Measurements from ENCODE around the gene SLC26A2. TPM values are rescaled to one million over a fixed set of nuclear protein-coding genes. Genes with fewer than 3 reads are reported as not detected.

Gene SLC26A2
- total RNA-seq, 4 donors from 2014 or later = 3.0 to 9.9 (median 6.9) TPM

DNA sequence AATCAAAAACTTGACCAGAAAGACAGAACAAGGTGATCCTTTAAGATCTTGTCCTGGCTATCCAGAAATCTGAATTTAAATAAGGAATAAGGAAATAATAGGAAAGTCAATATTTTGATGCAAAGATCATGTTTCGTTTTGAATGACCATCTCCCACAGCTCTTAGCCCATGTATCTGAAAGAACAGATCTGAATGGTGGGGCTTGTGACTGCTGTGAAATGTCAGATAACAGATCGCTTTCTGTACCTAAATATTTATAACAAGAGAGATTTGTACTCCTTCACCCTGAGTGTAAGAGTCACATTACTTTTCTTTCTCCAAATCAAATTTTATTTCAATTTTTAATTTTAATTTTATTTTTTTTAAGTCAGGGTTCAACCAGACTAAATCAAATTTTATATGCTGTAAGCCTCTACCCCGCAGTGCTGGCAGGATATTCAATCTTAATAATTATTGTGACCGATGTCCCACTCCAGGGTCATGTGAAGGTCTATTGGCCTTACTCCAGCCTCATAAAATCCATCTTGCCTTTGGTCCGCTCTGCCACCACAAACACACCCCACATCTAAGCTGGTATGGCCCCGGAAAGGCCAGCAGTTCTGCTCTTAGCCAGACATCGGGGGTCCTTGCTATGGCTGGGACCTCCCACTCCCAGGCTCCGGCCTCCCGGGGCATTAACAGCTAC, 7.0 kb upstream of the SLC26A2 start:
- no peak for ATAC-seq
- no peaks in the 10 kb centered on the region for H3K36me3 ChIP-seq
- DNase-seq = no peak
- H3K4me1 ChIP-seq = no peaks in the 10 kb centered on the region
- no peak overlapping the region for H3K4me3 ChIP-seq
- in situ Hi-C loops (cut with MboI; ENCODE audit: low sequenced_read_pairs in 4 of 4) = no loop called here
- no peaks in the 10 kb centered on the region for H3K27me3 ChIP-seq
- intact Hi-C loops (cut with DNase I; ENCODE audit: low total_unique reads) = no loop called here
- no peaks in the 10 kb centered on the region for H3K9me3 ChIP-seq
- no peak overlapping the region for H3K27ac ChIP-seq
- TF ChIP-seq POLR2A (IDR thresholded peaks at IDR 0.05) (no peak), CTCF (IDR thresholded peaks at IDR 0.05 in 4 of 5, conservative IDR thresholded peaks at IDR 0.05 in 1 of 5) (no peak)

GRCh38 chr5:149954798-149955197, 5.8 kb upstream of the SLC26A2 start:
- in situ Hi-C loops (cut with MboI; ENCODE audit: low sequenced_read_pairs in 4 of 4) = no loop called here
- TF ChIP-seq CTCF (IDR thresholded peaks at IDR 0.05 in 4 of 5, conservative IDR thresholded peaks at IDR 0.05 in 1 of 5) = no peak
- TF ChIP-seq POLR2A (IDR thresholded peaks at IDR 0.05) = no peak

GRCh38 chr5:149956685-149957084, 3.9 kb upstream of the SLC26A2 start:
- no peak for TF ChIP-seq POLR2A (IDR thresholded peaks at IDR 0.05)
- no peak for TF ChIP-seq CTCF (IDR thresholded peaks at IDR 0.05 in 4 of 5, conservative IDR thresholded peaks at IDR 0.05 in 1 of 5)
- Histone ChIP-seq H3K27me3 (no peaks in the 10 kb centered on the region), H3K9me3 (no peaks in the 10 kb centered on the region), H3K4me1 (peaks cover 8 to 14% of the 10 kb centered on the region in 2 donors), H3K4me3 (no peak overlapping the region), H3K36me3 (no peaks in the 10 kb centered on the region), H3K27ac (no peak overlapping the region)
- in situ Hi-C loops (cut with MboI; ENCODE audit: low sequenced_read_pairs in 4 of 4) (no loop called here), intact Hi-C loops (cut with DNase I; ENCODE audit: low total_unique reads) (no loop called here)
- ATAC-seq (no peak), DNase-seq (no peak)

More at GRCh38 chr5:149954798-149955197, 5.8 kb upstream of the SLC26A2 start:
- Histone ChIP-seq H3K9me3 (no peaks in the 10 kb centered on the region), H3K27me3 (no peaks in the 10 kb centered on the region), H3K27ac (no peak overlapping the region), H3K36me3 (no peaks in the 10 kb centered on the region), H3K4me3 (no peak overlapping the region), H3K4me1 (peaks cover 2 to 5% of the 10 kb centered on the region in 2 donors)
- intact Hi-C loops (cut with DNase I; ENCODE audit: low total_unique reads) = no loop called here
- DNase-seq (no peak), ATAC-seq (no peak)

GRCh38 chr5:149957855-149958254, 2.7 kb upstream of the SLC26A2 start:
- DNase-seq (no peak), ATAC-seq (no peak)
- TF ChIP-seq POLR2A (IDR thresholded peaks at IDR 0.05) = no peak
- no peak for TF ChIP-seq CTCF (IDR thresholded peaks at IDR 0.05 in 4 of 5, conservative IDR thresholded peaks at IDR 0.05 in 1 of 5)
- Histone ChIP-seq H3K9me3 (no peaks in the 10 kb centered on the region), H3K4me1 (peaks cover 8 to 15% of the 10 kb centered on the region in 2 donors), H3K27me3 (no peaks in the 10 kb centered on the region), H3K27ac (no peak overlapping the region), H3K4me3 (no peak overlapping the region), H3K36me3 (no peaks in the 10 kb centered on the region)
- intact Hi-C loops (cut with DNase I; ENCODE audit: low total_unique reads) (no loop called here), in situ Hi-C loops (cut with MboI; ENCODE audit: low sequenced_read_pairs in 4 of 4) (no loop called here)
